Measurements from ENCODE around the gene DDR2.

Gene DDR2

GRCh38 chr1:162672622-162673260, 40.5 kb downstream of the DDR2 start:
- no peak for DNase-seq (ENCODE audit: low read depth)

- no peak for DNase-seq (ENCODE audit: low read depth)
These were observed 41.9 kb downstream of the DDR2 start for GRCh38 chr1:162674034-162674608.

- no peak for DNase-seq (ENCODE audit: low read depth)
These were observed 43.8 kb downstream of the DDR2 start for GRCh38 chr1:162676087-162676486.

- no peak for DNase-seq (ENCODE audit: low read depth)
These were observed 44.5 kb downstream of the DDR2 start for GRCh38 chr1:162676750-162677149.

GRCh38 chr1:162677607-162678371, 45.5 kb downstream of the DDR2 start:
- no peak for DNase-seq (ENCODE audit: low read depth)

GRCh38 chr1:162678439-162678838, 46.2 kb downstream of the DDR2 start:
- DNase-seq (ENCODE audit: low read depth) = no peak

GRCh38 chr1:162679298-162679697, 47.0 kb downstream of the DDR2 start:
- no peak for DNase-seq (ENCODE audit: low read depth)

- no peak for DNase-seq (ENCODE audit: low read depth)
These were observed 48.3 kb downstream of the DDR2 start for GRCh38 chr1:162680419-162681121.

- DNase-seq (ENCODE audit: low read depth) = no peak
These were observed 48.8 kb downstream of the DDR2 start for GRCh38 chr1:162681122-162681436.

- DNase-seq (ENCODE audit: low read depth) = no peak
These were observed 49.8 kb downstream of the DDR2 start for GRCh38 chr1:162682013-162682419.

- DNase-seq (ENCODE audit: low read depth) = no peak
These were observed 55.6 kb downstream of the DDR2 start for GRCh38 chr1:162687870-162688269.

- no peak for DNase-seq (ENCODE audit: low read depth)
These were observed 56.3 kb downstream of the DDR2 start for GRCh38 chr1:162688521-162688920.

- DNase-seq (ENCODE audit: low read depth) = no peak
These were observed 56.7 kb downstream of the DDR2 start for GRCh38 chr1:162688931-162689330.

GRCh38 chr1:162689745-162690671, 57.7 kb downstream of the DDR2 start:
- no peak for DNase-seq (ENCODE audit: low read depth)

GRCh38 chr1:162690672-162691434, 58.6 kb downstream of the DDR2 start:
- no peak for DNase-seq (ENCODE audit: low read depth)

GRCh38 chr1:162691999-162692575, 59.8 kb downstream of the DDR2 start:
- no peak for DNase-seq (ENCODE audit: low read depth)

- DNase-seq (ENCODE audit: low read depth) = no peak
These were observed 62.6 kb downstream of the DDR2 start for GRCh38 chr1:162694911-162695310.

- no peak for DNase-seq (ENCODE audit: low read depth)
These were observed 63.4 kb downstream of the DDR2 start for GRCh38 chr1:162695687-162696086.

- DNase-seq (ENCODE audit: low read depth) = no peak
These were observed 64.1 kb downstream of the DDR2 start for GRCh38 chr1:162696286-162696862.
